ENCODE results near the gene WDPCP.
"Not testable (repeated sequence)": the region's sequence is repeated elsewhere in the genome, so short reads cannot be mapped to it uniquely, and the experiment has no call there.

GRCh38 chr2:63321973-63322372 is 266.3 kb downstream of the WDPCP start:
- not testable (repeated sequence) for TF ChIP-seq POLR2A (IDR thresholded peaks at IDR 0.05; ENCODE audit: control extremely low read depth in 1 of 2, low read depth in 2 of 2, low read length in 2 of 2); ATF2 (IDR thresholded peaks at IDR 0.05; ENCODE audit: low read length); CTCF (IDR thresholded peaks at IDR 0.05; ENCODE audit: control extremely low read depth in 1 of 3, insufficient read depth in 1 of 3, low read depth in 1 of 3, low read length in 3 of 3); TBP (IDR thresholded peaks at IDR 0.05; ENCODE audit: low read depth, low read length)
